GM18505 (cell line): ENCODE measurements around the gene INSIG2.
"Not testable (repeated sequence)": the region's sequence is repeated elsewhere in the genome, so short reads cannot be mapped to it uniquely, and the experiment has no call there.

Experiments used
- ATAC-seq: cut with Tn5 transposase; IDR thresholded peaks from one replicate; pipeline ENCODE4 v1.9.1; 2021; ENCODE audit not compliant: unreplicated experiment
- POLR2A ChIP-seq: IDR thresholded peaks from 4 replicates; pipeline ENCODE4 v1.6.1; 2011; ENCODE audit warnings: borderline replicate concordance; ENCODE audit not compliant: insufficient read depth, insufficient read length; ENCODE audit errors: extremely low read depth

Gene INSIG2

GRCh38 chr2:118065921-118066511, 22.3 kb upstream of the INSIG2 start:
- ATAC-seq = no peak
- TF ChIP-seq POLR2A = no peak

- TF ChIP-seq POLR2A = no peak
- ATAC-seq = no peak
Measured at GRCh38 chr2:118077636-118078247, 10.5 kb upstream of the INSIG2 start.

GRCh38 chr2:118078734-118079133, 9.5 kb upstream of the INSIG2 start:
- ATAC-seq = no peak
- TF ChIP-seq POLR2A = no peak

- no peak for TF ChIP-seq POLR2A
- no peak for ATAC-seq
Measured at GRCh38 chr2:118084491-118085089, 3.7 kb upstream of the INSIG2 start.

GRCh38 chr2:118085173-118086023, 2.9 kb upstream of the INSIG2 start:
- ATAC-seq = no peak
- TF ChIP-seq POLR2A = no peak

- no peak for TF ChIP-seq POLR2A
- ATAC-seq = no peak
Measured at GRCh38 chr2:118086024-118086633, 2.1 kb upstream of the INSIG2 start.

GRCh38 chr2:118089139-118089800, 999 bp downstream of the INSIG2 start:
- peak; percentile 28 for ATAC-seq
- TF ChIP-seq POLR2A = no peak

- no peak for TF ChIP-seq POLR2A
- no peak for ATAC-seq
Measured at GRCh38 chr2:118090387-118091139, 2.3 kb downstream of the INSIG2 start.

- TF ChIP-seq POLR2A = no peak
- ATAC-seq = no peak
Measured at GRCh38 chr2:118091140-118091478, 2.8 kb downstream of the INSIG2 start.

GRCh38 chr2:118091631-118092030, 3.4 kb downstream of the INSIG2 start:
- TF ChIP-seq POLR2A = no peak
- no peak for ATAC-seq

GRCh38 chr2:118094102-118094501, 5.8 kb downstream of the INSIG2 start:
- ATAC-seq = not testable (repeated sequence)

- no peak for ATAC-seq
- no peak for TF ChIP-seq POLR2A
Measured at GRCh38 chr2:118094503-118094902, 6.2 kb downstream of the INSIG2 start.
